H1 (cell line): Measurements from ENCODE around the gene HMOX2. TPM values are rescaled to one million over a fixed set of nuclear protein-coding genes. Genes with fewer than 3 reads are reported as not detected.

Source experiments
- BACH1 ChIP-seq: IDR thresholded peaks from 2 replicates; pipeline ENCODE4 v1.6.1; 2012; ENCODE audit warnings: low read length, improper control_type of control experiment
- CBX5 ChIP-seq: fragments of 300-800, 300-1000 bp; sonication (generic); IDR thresholded peaks from 2 replicates; pipeline ENCODE4 v1.7.1; 2016; ENCODE audit warnings: antibody characterized with exemption, low read length, low read depth
- CHD1 ChIP-seq: IDR thresholded peaks from 2 replicates; pipeline ENCODE4 v1.6.1; 2012; ENCODE audit warnings: low read depth, low read length, improper control_type of control experiment
- CHD2 ChIP-seq: IDR thresholded peaks from 2 replicates; pipeline ENCODE4 v1.6.1; 2012; ENCODE audit warnings: low read length, improper control_type of control experiment
- CTBP2 ChIP-seq: IDR thresholded peaks from 2 replicates; pipeline ENCODE4 v1.7.0; 2011; ENCODE audit warnings: borderline replicate concordance, mild to moderate bottlenecking, moderate library complexity, mixed read lengths, low read length; ENCODE audit not compliant: insufficient read depth, insufficient read length
- GTF2F1 ChIP-seq: IDR thresholded peaks from 2 replicates; pipeline ENCODE4 v1.6.1; 2012; ENCODE audit warnings: low read depth, low read length, improper control_type of control experiment, borderline replicate concordance
- JUN ChIP-seq: IDR thresholded peaks from 2 replicates; pipeline ENCODE4 v1.6.1; 2011; ENCODE audit warnings: low read depth, mild to moderate bottlenecking, improper control_type of control experiment, low read length
- JUND ChIP-seq: IDR thresholded peaks from 2 replicates; pipeline ENCODE4 v1.6.1; 2011; ENCODE audit warnings: mild to moderate bottlenecking, improper control_type of control experiment, low read length
- KDM5A ChIP-seq: fragments of 200-600 bp; IDR thresholded peaks from 2 replicates; pipeline ENCODE4 v1.7.1; 2012; ENCODE audit warnings: mild to moderate bottlenecking, low read length, inconsistent platforms, mixed read lengths
- NRF1 ChIP-seq: IDR thresholded peaks from 2 replicates; pipeline ENCODE4 v1.6.1; 2011; ENCODE audit warnings: mild to moderate bottlenecking, low read depth, low read length, improper control_type of control experiment
- PHF8 ChIP-seq: fragments of 200-600 bp; sonication (generic); conservative IDR thresholded peaks from 2 replicates; pipeline ENCODE4 v1.7.1; 2012; ENCODE audit warnings: low read depth, mild to moderate bottlenecking, inconsistent platforms, low read length, moderate library complexity
- POU5F1 ChIP-seq: IDR thresholded peaks from 2 replicates; pipeline ENCODE4 v1.6.1; 2011; ENCODE audit warnings: low read depth, mild to moderate bottlenecking, low read length, moderate library complexity
- RBBP5 ChIP-seq: IDR thresholded peaks from 2 replicates; pipeline ENCODE4 v1.7.1; 2012; ENCODE audit warnings: low read depth, mild to moderate bottlenecking, inconsistent platforms, low read length, moderate library complexity, borderline replicate concordance
- RFX5 ChIP-seq: IDR thresholded peaks from 2 replicates; pipeline ENCODE4 v1.6.1; 2011; ENCODE audit warnings: low read depth, low read length, improper control_type of control experiment, borderline replicate concordance
- RXRA ChIP-seq: IDR thresholded peaks from 2 replicates; pipeline ENCODE4 v1.6.1; 2011; ENCODE audit warnings: low read depth, mild to moderate bottlenecking, low read length, moderate library complexity; ENCODE audit not compliant: insufficient read depth
- SAP30 ChIP-seq: fragments of 300-600 bp; sonication (generic); IDR thresholded peaks from 2 replicates; pipeline ENCODE4 v1.7.1; 2012; ENCODE audit warnings: low read length, moderate library complexity, mild to moderate bottlenecking, inconsistent platforms; ENCODE audit not compliant: insufficient read depth, insufficient replicate concordance
- SIRT6 ChIP-seq: IDR thresholded peaks from one replicate; pipeline ENCODE4 v1.7.1; 2012; ENCODE audit warnings: low read length, inconsistent platforms
- SUZ12 ChIP-seq: fragments of 200-600 bp; sonication (generic); IDR thresholded peaks from 2 replicates; pipeline ENCODE4 v1.6.1; 2012; ENCODE audit warnings: mild to moderate bottlenecking, inconsistent platforms, low read length, moderate library complexity, mixed read lengths
- TAF7 ChIP-seq: optimal IDR thresholded peaks from 2 replicates; pipeline ENCODE3; 2011; ENCODE audit warnings: low read depth, mild to moderate bottlenecking, inconsistent platforms, low read length, moderate library complexity, borderline replicate concordance
- TEAD4 ChIP-seq: IDR thresholded peaks from 2 replicates; pipeline ENCODE4 v1.6.1; 2012; ENCODE audit warnings: low read depth, low read length, inconsistent platforms, mixed read lengths
- ZNF274 ChIP-seq: IDR thresholded peaks from 2 replicates; pipeline ENCODE4 v1.7.0; 2012; ENCODE audit warnings: low read length, borderline replicate concordance; ENCODE audit errors: extremely low read depth
- polyA plus RNA-seq, 7 experiments: library from polyadenylated mRNA; depleted of rRNA in 3 of 7; stranded (reverse) in 5 of 7; unstranded in 2 of 7; fragments of >200 nt in 5 of 7; fragments of 200-250 nt in 2 of 7; gene quantifications; 1 replicate in 5 of 7; 2 replicates in 1 of 7; 4 replicates in 1 of 7; pipeline versions ENCODE4 v1.2.1 to v1.2.3, GENCODE V29; 2011 to 2013; ENCODE audit warnings: missing spikeins in 2 of 7, mixed read lengths in 2 of 7
- total RNA-seq: library from RNA; stranded (reverse); fragmentation: NEBNext Ultra II Directional; extraction: Animal tissue kit (Norgen Biotek cat#: 25700); gene quantifications from 2 replicates; pipeline ENCODE4 v1.2.1, GENCODE V29; 2021
- TF ChIP-seq, protein P1 (sequence below): IDR thresholded peaks from 2 replicates; pipeline ENCODE4 v1.6.1; 2011; ENCODE audit warnings: low read length, improper control_type of control experiment

The HMOX2 gene
- total and polyA plus RNA-seq, 2 of the 8 experiments (the other 6 are each of a cell fraction or from before 2014, with no cell fraction given), result 36.5 to 48.4 TPM

GRCh38 chr16:4538350-4539235 lies 62.4 kb downstream of the HMOX2 start, which contains the start of gene CDIP1 (continued):
- TF ChIP-seq SIRT6 (no peak), BACH1 (no peak), CHD1 (no peak), PHF8 (0 out of 2 replicates have a peak, but pooled peaks have one; percentile 60), TAF7 (peak; percentile 76), ZNF274 (no peak), POU5F1 (no peak), RBBP5 (peak; percentile 60; the same call in 1 of the 2 replicates), JUN (peak; percentile 67), KDM5A (no peak), CBX5 (no peak), RXRA (no peak), SUZ12 (no peak), RFX5 (no peak; the same call in 1 of the 2 replicates), NRF1 (no peak), CTBP2 (no peak), GTF2F1 (peak; percentile 83), CHD2 (peak; percentile 47; the same call in 1 of the 2 replicates), SAP30 (no peak), TEAD4 (0 out of 2 replicates have a peak, but pooled peaks have one; percentile 12), JUND (peak; percentile 77; the same call in 1 of the 2 replicates)
- TF ChIP-seq, protein P1, sequence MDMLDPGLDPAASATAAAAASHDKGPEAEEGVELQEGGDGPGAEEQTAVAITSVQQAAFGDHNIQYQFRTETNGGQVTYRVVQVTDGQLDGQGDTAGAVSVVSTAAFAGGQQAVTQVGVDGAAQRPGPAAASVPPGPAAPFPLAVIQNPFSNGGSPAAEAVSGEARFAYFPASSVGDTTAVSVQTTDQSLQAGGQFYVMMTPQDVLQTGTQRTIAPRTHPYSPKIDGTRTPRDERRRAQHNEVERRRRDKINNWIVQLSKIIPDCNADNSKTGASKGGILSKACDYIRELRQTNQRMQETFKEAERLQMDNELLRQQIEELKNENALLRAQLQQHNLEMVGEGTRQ, result peak; percentile 98
